K562 (cell line): Measurements from ENCODE around the gene ASPDH. TPM values are rescaled to one million over a fixed set of nuclear protein-coding genes. Genes with fewer than 3 reads are reported as not detected.

ENCODE experiments used
- ATAC-seq: fragments of 200-7000 bp; cut with Tn5 transposase; 3 replicates; pipeline ENCODE4 v1.9.1; 2020; ENCODE audit warnings: moderate library complexity
- BruUV-seq: library from RNA; stranded (reverse); fragments of 400-500 nt; replicated peaks from 2 replicates; lab custom pipeline; 2021; lab: Mats Ljungman, UMichigan
- CTCF ChIA-PET: fragments of 300-600 bp; formaldehyde crosslinking; extraction: SDS; loops from one replicate; lab custom pipeline; 2021; ENCODE audit warnings: low intra/inter-chr PET ratio; lab: Yijun Ruan, JAX
- POLR2A ChIA-PET: fragments of 300-600, 350-650 bp; sonication (Branson Sonifier 250); formaldehyde crosslinking; extraction: SDS; loops from one replicate; lab custom pipeline; 2021; ENCODE audit warnings: antibody characterized with exemption, inconsistent platforms; lab: Yijun Ruan, JAX
- DNase-seq, 4 experiments: peaks; one replicate each; pipeline versions ENCODE4 v3.0.0 to v3.0.0-alpha.2; 2011 to 2018; ENCODE audit warnings: low spot score in 3 of 4, mixed read lengths in 3 of 4; ENCODE audit errors: extremely low read depth in 1 of 4
- FAIRE-seq: peaks from 2 replicates; lab custom pipeline; 2011; peaks lifted over from hg19 to GRCh38; lab: Jason Lieb, UNC
- H2AFZ ChIP-seq: 2 replicates; pipeline ENCODE4 v1.6.0; 2011; ENCODE audit warnings: low read depth, low read length, control low read depth, inconsistent platforms
- H3K27ac ChIP-seq: fragments of 200-600 bp; 3 replicates; pipeline ENCODE4 v1.8.0; 2011; ENCODE audit warnings: low read depth, mild to moderate bottlenecking, control low read depth, inconsistent platforms, low read length, moderate library complexity, mixed read lengths; ENCODE audit errors: extremely low read depth
- H3K27me3 ChIP-seq, 2 experiments: fragments of 300-600 bp in 1 of 2; 2 replicates in 1 of 2; 3 replicates in 1 of 2; pipeline versions ENCODE4 v1.6.0 to v1.8.0; 2011; ENCODE audit warnings: inconsistent platforms in 2 of 2, low read length in 2 of 2, mild to moderate bottlenecking in 1 of 2, mixed read lengths in 1 of 2, moderate library complexity in 1 of 2; ENCODE audit not compliant: control insufficient read depth in 2 of 2, insufficient read depth in 2 of 2
- H3K36me3 ChIP-seq: fragments of 300-600 bp; 3 replicates; pipeline ENCODE4 v1.8.0; 2011; ENCODE audit warnings: mild to moderate bottlenecking, low read length, inconsistent platforms; ENCODE audit not compliant: control insufficient read depth, insufficient read depth
- H3K4me1 ChIP-seq, 2 experiments: fragments of 200-600 bp in 1 of 2; replicated peaks in 1 of 2; 2 replicates in 1 of 2; 3 replicates in 1 of 2; pipeline versions ENCODE4 v1.5.1 to v1.8.0; 2011; ENCODE audit warnings: inconsistent platforms in 2 of 2, low read length in 2 of 2, mild to moderate bottlenecking in 1 of 2, mixed read lengths in 1 of 2, moderate library complexity in 1 of 2; ENCODE audit not compliant: control insufficient read depth in 2 of 2, insufficient read depth in 2 of 2
- H3K4me2 ChIP-seq: 2 replicates; pipeline ENCODE4 v1.6.1; 2011; ENCODE audit warnings: low read length, control low read depth, inconsistent platforms, mixed read lengths; ENCODE audit not compliant: insufficient read depth
- H3K4me3 ChIP-seq: fragments of 200-600 bp; sonication (generic), shearing (Covaris generic); 2 replicates; pipeline ENCODE4 v1.5.1; 2016; ENCODE audit warnings: control low read depth, inconsistent platforms
- H3K79me2 ChIP-seq: fragments of 200-600 bp; 3 replicates; pipeline ENCODE4 v1.8.0; 2011; ENCODE audit warnings: low read length, inconsistent platforms; ENCODE audit not compliant: control insufficient read depth, insufficient read depth
- H3K9ac ChIP-seq, 2 experiments: 2 replicates each; pipeline versions ENCODE4 v1.6.0 to v1.6.1; 2011; ENCODE audit warnings: low read depth in 2 of 2, low read length in 2 of 2, control low read depth in 1 of 2, inconsistent platforms in 1 of 2, mild to moderate bottlenecking in 1 of 2, mixed read lengths in 1 of 2; ENCODE audit not compliant: insufficient read depth in 1 of 2
- H3K9me1 ChIP-seq: one replicate; pipeline ENCODE4 v1.6.0; 2011; ENCODE audit warnings: inconsistent platforms, mild to moderate bottlenecking, low read length, moderate library complexity; ENCODE audit not compliant: control insufficient read depth, insufficient read depth
- H3K9me3 ChIP-seq: replicated peaks from 2 replicates; pipeline ENCODE4 v1.5.1; 2011; ENCODE audit warnings: low read depth, low read length, inconsistent platforms; ENCODE audit not compliant: control insufficient read depth, insufficient read depth
- H4K20me1 ChIP-seq: replicated peaks from 2 replicates; pipeline ENCODE4 v1.6.1; 2011; ENCODE audit warnings: low read length, inconsistent platforms, mixed read lengths; ENCODE audit not compliant: control insufficient read depth, insufficient read depth
- AFF4 ChIP-seq: sonication (generic); formaldehyde crosslinking; IDR thresholded peaks from 2 replicates; pipeline ENCODE4 v1.8.0; 2023; ENCODE audit warnings: mild to moderate bottlenecking, missing genetic modification reagents
- BRF2 ChIP-seq: IDR thresholded peaks from 3 replicates; pipeline ENCODE4 v1.6.1; 2011; ENCODE audit warnings: borderline replicate concordance, mild to moderate bottlenecking; ENCODE audit not compliant: insufficient read length, insufficient read depth
- FUS ChIP-seq: fragments of 200-400 bp; formaldehyde crosslinking; optimal IDR thresholded peaks from 2 replicates; pipeline ENCODE3; 2017; ENCODE audit warnings: low read depth, low read length
- HIVEP1 ChIP-seq: fragments of 250-450 bp; sonication (Bioruptor Pico); IDR thresholded peaks from 2 replicates; pipeline ENCODE4 v1.4.0; 2020; ENCODE audit warnings: mild to moderate bottlenecking
- HMG20A ChIP-seq: fragments of 450-650 bp; formaldehyde crosslinking; conservative IDR thresholded peaks from 2 replicates; pipeline ENCODE4 v1.4.0; 2020; ENCODE audit warnings: mild to moderate bottlenecking, mixed read lengths
- SMARCA5 ChIP-seq: fragments of 450-650 bp; IDR thresholded peaks from 2 replicates; pipeline ENCODE4 v1.6.1; 2016
- SNAPC5 ChIP-seq: fragments of 250-450 bp; sonication (Bioruptor Pico); IDR thresholded peaks from 2 replicates; pipeline ENCODE4 v1.8.0; 2021; ENCODE audit warnings: moderate library complexity, mild to moderate bottlenecking, inconsistent platforms
- TCF3 ChIP-seq: sonication (generic); formaldehyde crosslinking; IDR thresholded peaks from 2 replicates; pipeline ENCODE4 v1.4.0; 2020; ENCODE audit warnings: mild to moderate bottlenecking, missing genetic modification reagents
- XRCC4 ChIP-seq: IDR thresholded peaks from one replicate; pipeline ENCODE4 v1.6.1; 2011; ENCODE audit not compliant: insufficient read depth, insufficient read length; ENCODE audit errors: extremely low read depth
- ZNF121 ChIP-seq: sonication (generic); formaldehyde crosslinking; conservative IDR thresholded peaks from 2 replicates; pipeline ENCODE4 v1.8.0; 2022; ENCODE audit warnings: missing genetic modification reagents
- ZNF445 ChIP-seq: fragments of 250-450 bp; sonication (Bioruptor Pico); IDR thresholded peaks from 2 replicates; pipeline ENCODE4 v1.4.0; 2020; ENCODE audit warnings: low read depth, mild to moderate bottlenecking, moderate library complexity
- WGBS: fragments of 100-300 bp; shearing (Covaris generic); methylation state at CpG from one replicate; pipeline ENCODE4 v1.1.6; 2016; ENCODE audit warnings: low coverage, mixed read lengths; ENCODE audit not compliant: insufficient coverage; ENCODE audit errors: missing lambda C conversion rate; 5-methylcytosine and 5-hydroxymethylcytosine counted together
- in situ Hi-C: fragments of 300-500 bp; cut with MboI; formaldehyde crosslinking; loops from 4 replicates; pipeline ENCODE4 v1.15.0; 2018; ENCODE audit warnings: inconsistent platforms, mixed read lengths
- intact Hi-C: fragments of 100-400 bp; cut with micrococcal nuclease; formaldehyde crosslinking; loops from 2 replicates; pipeline ENCODE4 v1.14.2; 2022
- polyA plus RNA-seq, 8 experiments: library from polyadenylated mRNA; depleted of rRNA in 4 of 8; stranded (reverse) in 5 of 8; unstranded in 3 of 8; fragments of >200 nt; fragmentation: Nextera tagmentation in 2 of 8; fragmentation: Illumina TruSeq in 1 of 8; extraction: Ambion mirVana in 2 of 8; extraction: Trizol in 1 of 8; gene quantifications; 2 replicates each; pipeline versions ENCODE4 v1.2.1 to v1.2.3, GENCODE V29; 2011 to 2014; ENCODE audit warnings: inconsistent platforms in 1 of 8, missing spikeins in 1 of 8
- total RNA-seq, 7 experiments: library from RNA; depleted of rRNA in 6 of 7; stranded (reverse); fragments of >200 nt in 6 of 7; fragmentation: Illumina TruSeq in 2 of 7; extraction: Trizol in 2 of 7; gene quantifications; 2 replicates each; pipeline versions ENCODE4 v1.2.1 to v1.2.3, GENCODE V29; 2011 to 2021; ENCODE audit warnings: low replicate concordance in 1 of 7
- TF ChIP-seq, protein P1 (sequence below), 2 experiments: fragments of 450-650 bp in 1 of 2; sonication (generic) in 1 of 2; formaldehyde crosslinking; conservative IDR thresholded peaks; 2 replicates each; pipeline versions ENCODE4 v1.4.0 to v1.8.1; 2020 to 2022; ENCODE audit warnings: mild to moderate bottlenecking in 1 of 2, missing genetic modification reagents in 1 of 2
- TF ChIP-seq, protein P2 (sequence below): fragments of 450-650 bp; IDR thresholded peaks from 2 replicates; pipeline ENCODE4 v1.6.1; 2017; ENCODE audit warnings: antibody characterized with exemption, mild to moderate bottlenecking

ASPDH gene
- total and polyA plus RNA-seq, 9 of the 15 experiments (the other 6 are each of a cell fraction or from before 2014, with no cell fraction given), result not detected

GRCh38 chr19:50552540-50552939 lies 38.8 kb upstream of the ASPDH start:
- H2AFZ ChIP-seq, result no peak overlapping the region
- H3K9me3 ChIP-seq, result no peaks in the 10 kb centered on the region
- H3K27me3 ChIP-seq, result peaks cover 0 to 32% of the 10 kb centered on the region in 2 experiments; a peak in 3 of 5 replicates
- FAIRE-seq (no peak), ATAC-seq (no peak), DNase-seq (no peak)
- no peak overlapping the region for H3K4me3 ChIP-seq
- WGBS, result 52% methylated on average over 13 of the region's 15 CpGs
- intact Hi-C loops, result no loop called here
- peaks cover 8% of the 10 kb centered on the region for H4K20me1 ChIP-seq
- H3K9me1 ChIP-seq, result no peaks in the 10 kb centered on the region
- ChIA-PET CTCF (no interaction called here), POLR2A (interaction anchor here (0.6 kb wide), 1 partner anchor 140 kb away, joined by 3 read pairs; no protein-coding TSS in a partner anchor)
- H3K36me3 ChIP-seq, result no peaks in the 10 kb centered on the region
- H3K9ac ChIP-seq, result no peak overlapping the region
- peaks cover 10 to 48% of the 10 kb centered on the region in 2 experiments for H3K4me1 ChIP-seq
- no TSS peak for BruUV-seq
- H3K27ac ChIP-seq, result no peak overlapping the region
- in situ Hi-C loops, result no loop called here
- H3K79me2 ChIP-seq, result no peaks in the 10 kb centered on the region
- no peak overlapping the region for H3K4me2 ChIP-seq
- TF ChIP-seq ZNF445 (CRISPR knock-in tag) (no peak), SMARCA5 (no peak), AFF4 (CRISPR knock-in tag) (no peak), SNAPC5 (no peak), TCF3 (CRISPR knock-in tag) (no peak), BRF2 (no peak), HMG20A (CRISPR knock-in tag) (no peak), ZNF121 (CRISPR knock-in tag) (no peak), FUS (no peak), HIVEP1 (no peak), XRCC4 (no peak)
- TF ChIP-seq, protein P1, sequence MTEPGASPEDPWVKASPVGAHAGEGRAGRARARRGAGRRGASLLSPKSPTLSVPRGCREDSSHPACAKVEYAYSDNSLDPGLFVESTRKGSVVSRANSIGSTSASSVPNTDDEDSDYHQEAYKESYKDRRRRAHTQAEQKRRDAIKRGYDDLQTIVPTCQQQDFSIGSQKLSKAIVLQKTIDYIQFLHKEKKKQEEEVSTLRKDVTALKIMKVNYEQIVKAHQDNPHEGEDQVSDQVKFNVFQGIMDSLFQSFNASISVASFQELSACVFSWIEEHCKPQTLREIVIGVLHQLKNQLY (CRISPR knock-in tag; conservative IDR thresholded peaks at IDR 0.05), result no peak
- TF ChIP-seq, protein P2, sequence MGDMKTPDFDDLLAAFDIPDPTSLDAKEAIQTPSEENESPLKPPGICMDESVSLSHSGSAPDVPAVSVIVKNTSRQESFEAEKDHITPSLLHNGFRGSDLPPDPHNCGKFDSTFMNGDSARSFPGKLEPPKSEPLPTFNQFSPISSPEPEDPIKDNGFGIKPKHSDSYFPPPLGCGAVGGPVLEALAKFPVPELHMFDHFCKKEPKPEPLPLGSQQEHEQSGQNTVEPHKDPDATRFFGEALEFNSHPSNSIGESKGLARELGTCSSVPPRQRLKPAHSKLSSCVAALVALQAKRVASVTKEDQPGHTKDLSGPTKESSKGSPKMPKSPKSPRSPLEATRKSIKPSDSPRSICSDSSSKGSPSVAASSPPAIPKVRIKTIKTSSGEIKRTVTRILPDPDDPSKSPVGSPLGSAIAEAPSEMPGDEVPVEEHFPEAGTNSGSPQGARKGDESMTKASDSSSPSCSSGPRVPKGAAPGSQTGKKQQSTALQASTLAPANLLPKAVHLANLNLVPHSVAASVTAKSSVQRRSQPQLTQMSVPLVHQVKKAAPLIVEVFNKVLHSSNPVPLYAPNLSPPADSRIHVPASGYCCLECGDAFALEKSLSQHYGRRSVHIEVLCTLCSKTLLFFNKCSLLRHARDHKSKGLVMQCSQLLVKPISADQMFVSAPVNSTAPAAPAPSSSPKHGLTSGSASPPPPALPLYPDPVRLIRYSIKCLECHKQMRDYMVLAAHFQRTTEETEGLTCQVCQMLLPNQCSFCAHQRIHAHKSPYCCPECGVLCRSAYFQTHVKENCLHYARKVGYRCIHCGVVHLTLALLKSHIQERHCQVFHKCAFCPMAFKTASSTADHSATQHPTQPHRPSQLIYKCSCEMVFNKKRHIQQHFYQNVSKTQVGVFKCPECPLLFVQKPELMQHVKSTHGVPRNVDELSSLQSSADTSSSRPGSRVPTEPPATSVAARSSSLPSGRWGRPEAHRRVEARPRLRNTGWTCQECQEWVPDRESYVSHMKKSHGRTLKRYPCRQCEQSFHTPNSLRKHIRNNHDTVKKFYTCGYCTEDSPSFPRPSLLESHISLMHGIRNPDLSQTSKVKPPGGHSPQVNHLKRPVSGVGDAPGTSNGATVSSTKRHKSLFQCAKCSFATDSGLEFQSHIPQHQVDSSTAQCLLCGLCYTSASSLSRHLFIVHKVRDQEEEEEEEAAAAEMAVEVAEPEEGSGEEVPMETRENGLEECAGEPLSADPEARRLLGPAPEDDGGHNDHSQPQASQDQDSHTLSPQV, result no peak
